ENCODE data around the gene TTC28.

The TTC28 gene

DNA sequence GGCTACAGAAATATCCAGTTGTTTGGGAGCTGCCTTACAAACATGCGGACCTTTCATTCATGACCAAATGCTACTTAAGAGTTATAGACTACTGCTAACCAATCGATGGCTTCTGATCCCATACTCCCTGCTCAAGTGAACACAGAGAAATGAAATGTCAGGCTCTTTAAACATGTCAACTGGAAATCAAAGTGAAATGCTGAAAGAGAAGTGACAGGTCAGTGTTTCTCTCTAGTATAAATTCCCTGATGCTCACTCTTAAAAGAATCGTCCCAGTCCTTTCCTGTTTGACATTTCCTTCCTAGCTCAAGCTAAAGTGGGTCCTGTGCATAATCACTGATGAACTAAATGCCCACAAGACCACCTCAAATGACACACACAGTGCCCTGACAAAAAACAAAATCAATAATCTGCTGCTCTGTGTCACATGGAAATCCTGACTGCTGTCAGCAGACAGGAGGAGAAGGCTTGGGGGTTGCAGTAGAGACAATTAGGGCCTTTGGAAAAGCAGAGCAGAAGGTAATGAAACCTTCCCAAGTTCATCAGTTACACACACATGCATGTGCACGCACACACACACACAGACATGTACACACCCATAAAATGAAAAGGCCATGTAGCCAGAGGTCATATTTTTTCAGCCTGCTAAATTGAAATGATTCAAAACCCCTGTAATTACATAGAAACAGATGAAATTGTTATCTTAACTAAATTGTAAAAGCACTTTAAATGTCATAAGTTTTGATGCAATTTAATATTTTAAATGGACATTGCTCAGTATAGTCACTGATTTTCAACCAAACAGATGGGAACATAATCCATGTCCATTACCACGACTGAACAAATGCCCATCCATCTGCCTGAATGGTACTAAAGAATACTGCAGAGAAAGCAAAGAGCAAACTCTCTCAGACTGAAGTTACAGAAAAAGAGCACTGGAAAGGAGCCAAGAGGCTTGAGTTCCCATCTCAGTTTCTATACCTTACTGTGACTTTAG, 330.7 kb downstream of the TTC28 start:
- no peak for DNase-seq (ENCODE audit: low read depth)
- H3K4me3 ChIP-seq (ENCODE audit: low read depth, low read length): no peak overlapping the region
- TF ChIP-seq, protein P1, sequence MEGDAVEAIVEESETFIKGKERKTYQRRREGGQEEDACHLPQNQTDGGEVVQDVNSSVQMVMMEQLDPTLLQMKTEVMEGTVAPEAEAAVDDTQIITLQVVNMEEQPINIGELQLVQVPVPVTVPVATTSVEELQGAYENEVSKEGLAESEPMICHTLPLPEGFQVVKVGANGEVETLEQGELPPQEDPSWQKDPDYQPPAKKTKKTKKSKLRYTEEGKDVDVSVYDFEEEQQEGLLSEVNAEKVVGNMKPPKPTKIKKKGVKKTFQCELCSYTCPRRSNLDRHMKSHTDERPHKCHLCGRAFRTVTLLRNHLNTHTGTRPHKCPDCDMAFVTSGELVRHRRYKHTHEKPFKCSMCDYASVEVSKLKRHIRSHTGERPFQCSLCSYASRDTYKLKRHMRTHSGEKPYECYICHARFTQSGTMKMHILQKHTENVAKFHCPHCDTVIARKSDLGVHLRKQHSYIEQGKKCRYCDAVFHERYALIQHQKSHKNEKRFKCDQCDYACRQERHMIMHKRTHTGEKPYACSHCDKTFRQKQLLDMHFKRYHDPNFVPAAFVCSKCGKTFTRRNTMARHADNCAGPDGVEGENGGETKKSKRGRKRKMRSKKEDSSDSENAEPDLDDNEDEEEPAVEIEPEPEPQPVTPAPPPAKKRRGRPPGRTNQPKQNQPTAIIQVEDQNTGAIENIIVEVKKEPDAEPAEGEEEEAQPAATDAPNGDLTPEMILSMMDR (IDR thresholded peaks at IDR 0.05; ENCODE audit: low read depth, low read length, missing control alignments): no peak

- TF ChIP-seq, protein P1 (IDR thresholded peaks at IDR 0.05; ENCODE audit: low read depth, low read length, missing control alignments): no peak
- DNase-seq (ENCODE audit: low read depth): no peak
- H3K4me3 ChIP-seq (ENCODE audit: low read depth, low read length): no peak overlapping the region
Observed at GRCh38 chr22:28346308-28346707, 333.3 kb downstream of the TTC28 start.

DNA sequence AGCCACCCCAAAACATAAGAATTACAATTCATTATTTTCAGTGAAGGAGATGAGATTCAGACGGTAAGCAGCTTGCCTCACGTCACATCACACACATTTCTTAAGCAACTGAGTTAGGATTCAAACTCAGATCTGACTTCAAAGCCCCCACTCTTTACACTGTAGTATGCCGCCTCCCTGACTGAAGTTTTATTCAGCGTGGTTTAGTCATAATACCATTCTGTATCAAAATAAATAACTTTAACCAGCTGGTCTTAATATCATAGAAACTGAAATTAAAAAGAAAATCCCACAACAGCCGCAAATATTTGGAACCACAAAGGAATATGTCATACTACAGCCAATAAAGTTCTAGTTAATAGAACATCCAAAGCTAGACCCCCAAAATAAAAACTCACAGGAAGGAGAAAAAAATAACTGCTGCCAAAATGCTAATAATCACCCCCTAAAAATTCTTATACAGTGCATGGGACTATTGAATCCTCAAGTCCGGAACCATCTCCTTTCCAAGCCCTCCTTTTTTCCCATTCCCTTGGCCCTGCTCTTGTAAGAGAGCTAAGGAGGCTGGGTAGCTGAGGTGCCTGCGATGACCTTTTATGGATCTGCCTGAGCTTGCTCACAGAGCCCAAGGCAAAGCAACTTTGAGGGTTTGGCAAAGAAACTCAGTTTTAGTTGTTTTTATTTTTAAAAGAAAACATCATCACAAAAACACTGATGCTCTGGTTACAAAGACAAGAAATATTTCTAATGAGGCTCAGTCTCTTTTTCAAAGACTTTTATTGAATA, 334.5 kb downstream of the TTC28 start:
- TF ChIP-seq, protein P1 (IDR thresholded peaks at IDR 0.05; ENCODE audit: low read depth, low read length, missing control alignments): no peak
- H3K4me3 ChIP-seq (ENCODE audit: low read depth, low read length): no peak overlapping the region
- DNase-seq (ENCODE audit: low read depth): no peak

GRCh38 chr22:28341001-28341400, 338.6 kb downstream of the TTC28 start:
- DNase-seq (ENCODE audit: low read depth): no peak
- no peak overlapping the region for H3K4me3 ChIP-seq (ENCODE audit: low read depth, low read length)
- TF ChIP-seq, protein P1 (IDR thresholded peaks at IDR 0.05; ENCODE audit: low read depth, low read length, missing control alignments): no peak

DNA sequence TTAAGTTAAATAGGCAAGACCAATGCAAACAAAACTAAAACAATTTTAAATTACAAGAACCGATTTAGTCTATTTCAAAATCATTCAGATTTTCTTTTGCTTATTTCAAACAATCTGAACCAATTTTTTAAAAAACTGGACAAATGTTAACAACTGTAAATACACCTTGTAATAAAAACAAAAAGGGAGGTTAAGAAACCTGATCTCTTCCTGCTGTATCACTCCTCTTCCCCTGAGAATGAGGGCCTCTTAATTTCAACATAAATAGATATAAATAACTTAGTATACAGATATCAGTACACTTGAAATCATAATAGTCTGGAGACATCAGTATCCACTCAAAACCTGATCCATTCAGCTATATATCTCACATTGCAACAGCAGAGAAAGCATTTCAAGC, 346.6 kb downstream of the TTC28 start:
- TF ChIP-seq, protein P1 (IDR thresholded peaks at IDR 0.05; ENCODE audit: low read depth, low read length, missing control alignments): no peak
- DNase-seq (ENCODE audit: low read depth): no peak
- H3K4me3 ChIP-seq (ENCODE audit: low read depth, low read length): no peak overlapping the region

DNA sequence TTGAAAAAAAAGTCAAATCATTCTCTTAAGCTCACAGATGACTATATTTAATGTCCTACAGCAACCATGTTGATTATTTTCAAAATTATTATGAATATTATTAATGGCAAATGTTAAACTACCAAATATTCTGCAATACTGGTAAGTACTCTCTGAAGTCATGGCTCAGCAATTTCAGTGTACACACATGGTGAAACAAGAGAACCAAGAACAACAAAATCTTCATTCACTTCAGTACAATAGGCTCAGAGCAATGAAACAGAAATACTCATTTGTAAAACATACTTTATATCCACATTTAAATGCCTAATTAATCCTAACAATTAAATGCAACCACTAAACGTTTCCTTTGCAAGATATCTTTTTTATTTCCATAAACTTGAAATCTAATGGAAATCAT, 347.2 kb downstream of the TTC28 start:
- no peak overlapping the region for H3K4me3 ChIP-seq (ENCODE audit: low read depth, low read length)
- DNase-seq (ENCODE audit: low read depth): no peak
- TF ChIP-seq, protein P1 (IDR thresholded peaks at IDR 0.05; ENCODE audit: low read depth, low read length, missing control alignments): no peak
